ENCODE measurements around the gene COX7A1.

GRCh38 chr19:36163813-36164212, 11.6 kb upstream of the COX7A1 start:
- TF ChIP-seq CTCF (IDR thresholded peaks at IDR 0.05) (no peak), POLR2A (IDR thresholded peaks at IDR 0.05) (no peak), POLR2AphosphoS5 (IDR thresholded peaks at IDR 0.05) (no peak), EP300 (IDR thresholded peaks at IDR 0.05) (no peak)
